OCI-M2 (cell line): ENCODE data around the gene PLEKHH2.
"Not testable (repeated sequence)": the region's sequence is repeated elsewhere in the genome, so short reads cannot be mapped to it uniquely, and the experiment has no call there.

Source experiments
- DNase-seq: peaks from one replicate; lab custom pipeline; 2025; ENCODE audit not compliant: unreplicated experiment; lab: John Stamatoyannopoulos, UW

PLEKHH2 gene

GRCh38 chr2:43715300-43716098, 78.4 kb downstream of the PLEKHH2 start:
- no peak for DNase-seq

- no peak for DNase-seq
Observed at GRCh38 chr2:43717322-43717721, 80.3 kb downstream of the PLEKHH2 start.

- DNase-seq = no peak
Observed at GRCh38 chr2:43718530-43719124, 81.6 kb downstream of the PLEKHH2 start.

GRCh38 chr2:43724728-43725526, 87.9 kb downstream of the PLEKHH2 start:
- peak; percentile 15 for DNase-seq

- DNase-seq = no peak
Observed at GRCh38 chr2:43725711-43726246, 88.7 kb downstream of the PLEKHH2 start.

- not testable (repeated sequence) for DNase-seq
Observed at GRCh38 chr2:43726961-43727633, 90.0 kb downstream of the PLEKHH2 start.

- no peak for DNase-seq
Observed at GRCh38 chr2:43727634-43728014, 90.6 kb downstream of the PLEKHH2 start.

- DNase-seq = no peak
Observed at GRCh38 chr2:43729491-43730174, 92.6 kb downstream of the PLEKHH2 start.

GRCh38 chr2:43731211-43731610, 94.2 kb downstream of the PLEKHH2 start:
- no peak for DNase-seq

GRCh38 chr2:43736637-43737036, 99.6 kb downstream of the PLEKHH2 start:
- no peak for DNase-seq

GRCh38 chr2:43737097-43737854, 100.2 kb downstream of the PLEKHH2 start:
- no peak for DNase-seq

- DNase-seq = no peak
Observed at GRCh38 chr2:43737855-43738254, 100.8 kb downstream of the PLEKHH2 start.

GRCh38 chr2:43738257-43738656, 101.2 kb downstream of the PLEKHH2 start:
- DNase-seq = no peak

GRCh38 chr2:43743706-43744105, 106.6 kb downstream of the PLEKHH2 start:
- no peak for DNase-seq

- DNase-seq = no peak
Observed at GRCh38 chr2:43745457-43745856, 108.4 kb downstream of the PLEKHH2 start.

- no peak for DNase-seq
Observed at GRCh38 chr2:43748333-43748732, 111.3 kb downstream of the PLEKHH2 start.

GRCh38 chr2:43749583-43749982, 112.5 kb downstream of the PLEKHH2 start:
- no peak for DNase-seq

GRCh38 chr2:43751476-43751990, 114.5 kb downstream of the PLEKHH2 start:
- no peak for DNase-seq

GRCh38 chr2:43752302-43752701, 115.2 kb downstream of the PLEKHH2 start:
- DNase-seq = no peak
